Adrenal gland (tissue), 12 donors: ENCODE data around the gene GALNTL6. TPM values are rescaled to one million over a fixed set of nuclear protein-coding genes. Genes with fewer than 3 reads are reported as not detected.

Experiments
- DNase-seq, 7 donors: peaks; one replicate each; pipeline ENCODE4 v3.0.0-alpha.2; 2019 to 2020
- H3K27ac ChIP-seq, 5 donors: fragments of 200-600 bp; sonication (generic) in 4 of 5; 1 replicate in 3 of 5; 2 replicates in 2 of 5; pipeline versions ENCODE4 v1.5.1 to v1.8.0; 2016 to 2020; ENCODE audit warnings: mild to moderate bottlenecking in 1 of 5
- H3K27me3 ChIP-seq: fragments of 200-600 bp; 2 replicates; pipeline ENCODE4 v1.8.0; 2021
- H3K36me3 ChIP-seq, 2 donors: fragments of 200-600 bp; replicated peaks in 1 of 2; 1 replicate in 1 of 2; 2 replicates in 1 of 2; pipeline versions ENCODE4 v1.5.1 to v1.8.0; 2018 to 2022
- H3K4me1 ChIP-seq, 2 donors: fragments of 200-600 bp; replicated peaks in 1 of 2; 1 replicate in 1 of 2; 2 replicates in 1 of 2; pipeline versions ENCODE4 v1.5.1 to v1.8.0; 2018 to 2021
- H3K4me3 ChIP-seq, 4 donors: fragments of 200-600 bp; sonication (generic) in 3 of 4; one replicate each; pipeline ENCODE4 v1.5.1; 2016 to 2018
- H3K9me3 ChIP-seq, 3 donors: fragments of 200-600 bp; sonication (generic) in 1 of 3; replicated peaks in 1 of 3; 1 replicate in 2 of 3; 2 replicates in 1 of 3; pipeline versions ENCODE4 v1.5.1 to v1.8.0; 2016 to 2021
- POLR2A ChIP-seq, 2 donors: fragments of 450-650 bp; IDR thresholded peaks; one replicate each; pipeline ENCODE4 v1.6.1; 2017; ENCODE audit warnings: antibody characterized with exemption in 2 of 2, mild to moderate bottlenecking in 2 of 2, moderate library complexity in 1 of 2
- WGBS, 4 donors: extraction: QIAGEN DNeasy Blood & Tissue Kit in 2 of 4; methylation state at CpG; one replicate each; pipeline versions ENCODE4 v1.1.5 to v1.1.7; 2013 to 2017; 5-methylcytosine and 5-hydroxymethylcytosine counted together
- intact Hi-C, 2 donors: fragments of 100-400 bp; cut with DNase I; formaldehyde crosslinking; loops; one replicate each; pipeline versions ENCODE4 v1.14.1 to v1.15.0; 2022 to 2023
- polyA plus RNA-seq, 3 donors: library from polyadenylated mRNA; stranded (reverse); fragments of 200-250 nt in 2 of 3; fragments of 350-450 nt in 1 of 3; fragmentation: Illumina TruSeq in 1 of 3; extraction: RNeasy Lipid Tissue Mini Kit (QIAGEN cat#74804) in 1 of 3; gene quantifications; one replicate each; pipeline ENCODE4 v1.2.3, GENCODE V29; 2013 to 2014
- total RNA-seq, 9 donors: library from RNA; depleted of rRNA in 4 of 9; stranded (reverse); fragments of >200 nt in 4 of 9; fragments of 120-200 nt in 1 of 9; fragmentation: NEBNext Ultra II Directional in 1 of 9; extraction: Animal tissue kit (Norgen Biotek cat#: 25700) in 1 of 9; gene quantifications; one replicate each; pipeline versions ENCODE4 v1.1.0 to v1.2.4, GENCODE V29; 2013 to 2023
- TF ChIP-seq, protein P1 (sequence below), 6 experiments: fragments of 450-650 bp in 4 of 6; fragments of 200-600 bp in 2 of 6; sonication (generic) in 1 of 6; IDR thresholded peaks; 1 replicate in 5 of 6; 2 replicates in 1 of 6; pipeline versions ENCODE4 v1.5.1 to v1.8.0; 2016 to 2021; ENCODE audit warnings: antibody characterized with exemption in 6 of 6, mild to moderate bottlenecking in 2 of 6, moderate library complexity in 1 of 6
- donor health status: healthy with polysubstance abuse.
- donor health status: Bipolar disorder and iron deficiency.
- donor health status: DM: yes; HTN: yes; CAD: no.
- donor health status: DM: no; HTN: no; CAD: no.
- donor health status: DM: no; HTN: no; CAD: no.
- donor health status: DM: yes; HTN: yes; CAD: no.

GALNTL6 gene
- total and polyA plus RNA-seq, 12 donors: 0.10 to 0.96 (median 0.42) TPM; not detected in 1

DNA sequence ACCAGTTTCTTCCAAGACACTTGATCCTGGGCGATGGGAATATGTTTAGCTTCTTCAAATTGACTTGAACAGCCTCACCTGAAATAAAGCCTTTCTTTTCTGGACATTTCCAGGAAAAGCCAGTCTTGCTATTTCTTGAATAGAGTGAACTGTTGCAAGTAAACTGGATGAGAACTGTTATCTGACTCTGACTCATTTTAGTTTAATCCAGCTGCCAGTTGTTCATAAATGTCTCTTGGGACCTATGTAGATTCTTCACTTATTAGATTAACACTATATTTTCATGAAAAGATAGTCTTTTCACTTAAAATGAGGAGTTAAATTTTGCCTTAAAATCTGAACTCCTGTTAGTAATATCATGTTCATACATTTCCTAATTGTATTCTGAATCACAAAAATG, 740.0 kb downstream of the GALNTL6 start:
- Histone ChIP-seq H3K27ac (no peak overlapping the region), H3K4me1 (no peaks in the 10 kb centered on the region), H3K4me3 (no peak overlapping the region), H3K27me3 (no peaks in the 10 kb centered on the region), H3K36me3 (no peaks in the 10 kb centered on the region), H3K9me3 (no peaks in the 10 kb centered on the region)
- no peak for TF ChIP-seq POLR2A (IDR thresholded peaks at IDR 0.05)
- TF ChIP-seq, protein P1, sequence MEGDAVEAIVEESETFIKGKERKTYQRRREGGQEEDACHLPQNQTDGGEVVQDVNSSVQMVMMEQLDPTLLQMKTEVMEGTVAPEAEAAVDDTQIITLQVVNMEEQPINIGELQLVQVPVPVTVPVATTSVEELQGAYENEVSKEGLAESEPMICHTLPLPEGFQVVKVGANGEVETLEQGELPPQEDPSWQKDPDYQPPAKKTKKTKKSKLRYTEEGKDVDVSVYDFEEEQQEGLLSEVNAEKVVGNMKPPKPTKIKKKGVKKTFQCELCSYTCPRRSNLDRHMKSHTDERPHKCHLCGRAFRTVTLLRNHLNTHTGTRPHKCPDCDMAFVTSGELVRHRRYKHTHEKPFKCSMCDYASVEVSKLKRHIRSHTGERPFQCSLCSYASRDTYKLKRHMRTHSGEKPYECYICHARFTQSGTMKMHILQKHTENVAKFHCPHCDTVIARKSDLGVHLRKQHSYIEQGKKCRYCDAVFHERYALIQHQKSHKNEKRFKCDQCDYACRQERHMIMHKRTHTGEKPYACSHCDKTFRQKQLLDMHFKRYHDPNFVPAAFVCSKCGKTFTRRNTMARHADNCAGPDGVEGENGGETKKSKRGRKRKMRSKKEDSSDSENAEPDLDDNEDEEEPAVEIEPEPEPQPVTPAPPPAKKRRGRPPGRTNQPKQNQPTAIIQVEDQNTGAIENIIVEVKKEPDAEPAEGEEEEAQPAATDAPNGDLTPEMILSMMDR (IDR thresholded peaks at IDR 0.05): no peak
- intact Hi-C loops: no loop called here
- no peak for DNase-seq
- WGBS, 4 donors: 75 to 86% (median 80%) methylated on average over 1 of the region's 1 CpG

DNA sequence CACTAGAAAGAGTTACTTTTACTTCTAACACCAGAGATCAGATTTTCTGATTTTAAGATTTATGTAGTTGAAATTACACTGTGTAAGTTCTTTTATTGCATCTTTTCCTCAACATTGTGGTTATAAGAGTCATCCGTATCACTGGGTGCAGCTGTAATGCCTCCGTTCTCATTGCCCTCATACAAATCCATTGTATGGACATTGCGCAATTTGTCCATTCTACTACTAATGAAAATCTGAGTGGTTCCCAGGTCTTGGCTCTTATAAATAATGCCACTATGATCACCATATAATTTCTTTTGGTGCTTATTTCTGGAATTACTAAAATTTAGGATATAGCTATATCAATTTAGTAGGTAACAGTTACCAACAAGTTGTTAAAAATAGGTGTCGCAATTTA, 741.4 kb downstream of the GALNTL6 start:
- no peaks in the 10 kb centered on the region for H3K36me3 ChIP-seq

DNA sequence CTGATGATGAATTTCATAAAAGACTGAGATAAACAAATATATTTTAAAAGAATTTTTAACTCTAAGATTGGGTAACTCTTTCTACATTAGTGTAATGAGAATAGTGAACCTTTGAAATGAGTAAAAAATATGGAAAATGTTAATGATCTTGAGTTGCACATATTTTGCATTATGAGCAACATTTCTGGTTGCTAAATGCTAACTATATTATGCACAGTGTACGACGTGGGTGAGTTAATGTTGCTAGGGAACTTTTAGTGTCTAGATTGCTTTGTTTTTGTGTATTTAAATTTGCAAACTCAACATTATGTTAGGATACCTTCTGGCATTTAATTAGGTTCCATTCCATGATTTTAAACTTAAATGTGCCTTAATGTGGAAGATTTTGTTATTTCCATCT, 742.5 kb downstream of the GALNTL6 start:
- H3K4me1 ChIP-seq: no peaks in the 10 kb centered on the region
- H3K9me3 ChIP-seq: no peaks in the 10 kb centered on the region
- H3K27me3 ChIP-seq: no peaks in the 10 kb centered on the region
- intact Hi-C loops: no loop called here
- no peak overlapping the region for H3K4me3 ChIP-seq
- 69 to 84% (median 70%) methylated on average over 2 of the region's 2 CpGs for WGBS, 4 donors
- TF ChIP-seq POLR2A (IDR thresholded peaks at IDR 0.05): no peak
- TF ChIP-seq, protein P1 (IDR thresholded peaks at IDR 0.05): no peak
- H3K36me3 ChIP-seq: no peaks in the 10 kb centered on the region
- H3K27ac ChIP-seq: no peak overlapping the region
- no peak for DNase-seq

More for the DNA sequence above, 741.4 kb downstream of the GALNTL6 start:
- TF ChIP-seq POLR2A (IDR thresholded peaks at IDR 0.05): no peak
- TF ChIP-seq, protein P1 (IDR thresholded peaks at IDR 0.05): no peak
- Histone ChIP-seq H3K4me1 (no peaks in the 10 kb centered on the region), H3K4me3 (no peak overlapping the region), H3K27me3 (no peaks in the 10 kb centered on the region), H3K9me3 (no peaks in the 10 kb centered on the region), H3K27ac (no peak overlapping the region)
- no peak for DNase-seq
- WGBS, 4 donors: 88 to 95% (median 89%) methylated on average over 4 of the region's 4 CpGs
- intact Hi-C loops: no loop called here

DNA sequence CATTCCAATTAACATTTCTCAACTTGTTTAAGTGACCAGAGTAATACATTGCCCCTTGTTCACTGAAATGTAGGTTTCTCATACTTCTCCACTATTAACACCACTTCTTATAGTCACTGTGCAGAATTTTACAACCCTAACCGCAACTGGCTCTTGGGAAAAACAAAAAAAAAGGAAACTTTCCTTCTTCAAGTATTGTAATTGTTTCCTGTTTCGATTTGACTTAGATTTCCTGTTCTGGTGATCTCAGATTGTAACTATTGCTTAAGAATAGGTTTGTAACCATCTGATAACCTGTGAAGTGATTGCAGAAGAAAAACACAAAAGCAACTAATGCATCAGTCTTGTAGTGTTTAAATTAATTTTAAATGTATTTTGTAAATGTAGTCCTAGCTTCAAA, 760.7 kb downstream of the GALNTL6 start:
- H3K4me1 ChIP-seq: no peaks in the 10 kb centered on the region
- no peaks in the 10 kb centered on the region for H3K9me3 ChIP-seq
- H3K36me3 ChIP-seq: no peaks in the 10 kb centered on the region
- no peak overlapping the region for H3K4me3 ChIP-seq
- intact Hi-C loops: no loop called here
- WGBS, 4 donors: 44 to 59% (median 51%) methylated on average over 2 of the region's 2 CpGs
- DNase-seq: no peak
- H3K27ac ChIP-seq: no peak overlapping the region
- no peaks in the 10 kb centered on the region for H3K27me3 ChIP-seq
- TF ChIP-seq POLR2A (IDR thresholded peaks at IDR 0.05): no peak
- TF ChIP-seq, protein P1 (IDR thresholded peaks at IDR 0.05): no peak
